Measurements from ENCODE around the gene CD109.
"Not testable (repeated sequence)": the region's sequence is repeated elsewhere in the genome, so short reads cannot be mapped to it uniquely, and the experiment has no call there.

The CD109 gene

DNA sequence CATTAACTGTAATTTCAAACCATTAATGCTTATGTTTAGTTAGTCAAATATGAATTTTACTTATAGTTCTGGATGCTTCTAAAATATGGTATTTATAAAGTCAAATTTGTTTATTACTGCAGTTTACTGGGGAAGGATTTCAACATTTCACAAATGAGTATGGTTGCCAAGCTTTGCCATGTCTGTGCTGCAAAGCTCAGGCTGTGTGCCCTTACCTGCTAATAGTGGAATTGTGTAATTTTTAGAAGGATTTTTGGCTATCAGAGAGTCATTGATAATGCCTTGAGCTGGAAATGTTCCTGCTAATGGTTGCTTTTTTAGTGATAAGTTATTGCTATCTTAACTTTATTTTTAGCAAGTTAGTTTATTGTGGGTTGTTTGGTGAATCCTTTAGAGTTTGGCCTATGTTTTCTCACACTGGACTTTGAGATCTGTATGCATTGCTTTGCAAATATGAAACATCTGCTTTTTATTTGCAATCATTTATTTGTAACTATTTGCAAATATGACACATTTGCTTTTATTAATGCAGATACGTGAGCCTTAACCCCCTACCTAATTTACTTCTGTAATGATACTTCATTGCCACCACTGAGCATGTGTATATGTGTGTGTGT lies 105.8 kb downstream of the CD109 start:
- H3K27me3 ChIP-seq (ENCODE audit: control insufficient read depth, insufficient read depth, low read length), result no peaks in the 10 kb centered on the region
- H3K36me3 ChIP-seq (ENCODE audit: control insufficient read depth, insufficient read depth, low read length), result no peaks in the 10 kb centered on the region
- H3K9me3 ChIP-seq (ENCODE audit: control insufficient read depth, insufficient read depth, low read length), result no peaks in the 10 kb centered on the region
- no peaks in the 10 kb centered on the region for H3K4me1 ChIP-seq (ENCODE audit: control insufficient read depth, insufficient read depth, low read length)
- no peak overlapping the region for H3K9ac ChIP-seq (ENCODE audit: low read depth, low read length)
- no peak overlapping the region for H3K4me3 ChIP-seq (ENCODE audit: low read depth, low read length)

DNA sequence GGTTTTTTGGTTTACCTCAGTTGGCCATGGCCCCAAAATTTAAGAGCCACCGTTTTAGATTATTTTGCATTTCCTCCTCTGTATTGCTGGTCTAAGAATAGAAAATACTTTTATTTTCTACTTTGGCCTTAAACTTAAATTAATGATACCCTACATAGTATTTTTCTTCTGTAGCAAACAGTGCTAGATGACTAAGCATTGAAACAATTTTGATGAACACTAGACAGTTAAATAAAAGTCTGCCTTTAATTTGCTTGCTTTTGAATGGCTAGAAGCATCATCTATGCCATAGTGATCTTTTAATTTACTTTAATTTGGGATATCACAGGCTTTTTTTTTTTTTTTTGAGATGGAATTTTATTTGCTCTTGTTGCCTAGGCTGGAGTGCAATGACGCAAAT lies 106.4 kb downstream of the CD109 start:
- Histone ChIP-seq H3K9me3 (ENCODE audit: control insufficient read depth, insufficient read depth, low read length) (no peaks in the 10 kb centered on the region), H3K4me1 (ENCODE audit: control insufficient read depth, insufficient read depth, low read length) (no peaks in the 10 kb centered on the region), H3K27me3 (ENCODE audit: control insufficient read depth, insufficient read depth, low read length) (no peaks in the 10 kb centered on the region), H3K4me3 (ENCODE audit: low read depth, low read length) (no peak overlapping the region), H3K36me3 (ENCODE audit: control insufficient read depth, insufficient read depth, low read length) (no peaks in the 10 kb centered on the region), H3K9ac (ENCODE audit: low read depth, low read length) (no peak overlapping the region)

DNA sequence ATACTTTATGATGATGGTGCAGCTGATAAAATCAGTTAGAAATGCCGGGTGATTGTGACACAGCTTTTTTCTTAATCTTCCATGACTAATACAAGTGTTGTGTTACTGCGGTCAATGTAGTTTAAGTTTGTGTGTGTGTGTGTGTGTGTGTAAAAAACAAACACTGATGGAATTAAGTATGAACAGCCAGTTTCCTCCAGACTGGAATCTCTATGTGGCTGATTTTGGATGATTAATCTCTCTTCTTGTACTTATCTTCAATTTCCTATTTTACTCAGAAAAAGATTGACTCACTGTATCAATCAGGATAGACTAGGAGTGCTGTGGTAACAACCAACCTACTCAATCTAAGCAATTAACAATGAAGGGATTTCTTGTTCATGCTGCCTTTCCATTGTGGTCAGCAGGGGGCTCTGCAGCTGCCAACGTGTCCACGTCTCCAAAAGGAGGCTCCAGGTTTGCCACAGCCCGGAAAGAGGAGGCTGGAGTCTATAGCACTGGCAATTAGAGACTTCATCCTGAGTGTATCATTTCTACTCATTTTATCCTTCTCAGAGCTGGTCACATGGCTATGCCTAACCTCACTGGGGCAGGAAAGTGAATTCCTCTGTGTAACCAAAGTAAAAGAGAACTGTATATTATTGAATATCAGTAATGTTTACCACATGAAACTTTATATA lies 107.7 kb downstream of the CD109 start:
- Histone ChIP-seq H3K9me3 (ENCODE audit: control insufficient read depth, insufficient read depth, low read length) (no peaks in the 10 kb centered on the region), H3K27me3 (ENCODE audit: control insufficient read depth, insufficient read depth, low read length) (no peaks in the 10 kb centered on the region), H3K4me3 (ENCODE audit: low read depth, low read length) (no peak overlapping the region), H3K36me3 (ENCODE audit: control insufficient read depth, insufficient read depth, low read length) (no peaks in the 10 kb centered on the region), H3K9ac (ENCODE audit: low read depth, low read length) (no peak overlapping the region), H3K4me1 (ENCODE audit: control insufficient read depth, insufficient read depth, low read length) (no peaks in the 10 kb centered on the region)

DNA sequence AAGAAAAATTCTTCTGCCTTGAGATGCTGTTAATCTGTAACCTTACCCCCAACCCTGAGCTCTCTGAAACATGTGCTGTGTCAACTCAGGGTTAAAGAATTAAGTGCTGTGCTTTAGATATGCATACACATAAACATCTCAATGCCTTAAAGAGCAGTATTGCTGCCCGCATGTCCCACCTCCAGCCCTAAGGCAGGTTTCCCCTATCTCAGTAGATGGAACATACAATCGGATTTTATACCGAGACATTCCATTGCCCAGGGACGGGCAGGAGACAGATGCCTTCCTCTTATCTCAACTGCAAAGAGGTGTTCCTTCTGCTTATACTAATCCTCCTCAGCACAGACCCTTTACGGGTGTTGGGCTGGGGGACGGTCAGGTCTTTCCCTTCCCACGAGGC lies 109.2 kb downstream of the CD109 start:
- H3K4me1 ChIP-seq (ENCODE audit: control insufficient read depth, insufficient read depth, low read length); H3K9me3 ChIP-seq (ENCODE audit: control insufficient read depth, insufficient read depth, low read length); H3K4me3 ChIP-seq (ENCODE audit: low read depth, low read length); H3K27me3 ChIP-seq (ENCODE audit: control insufficient read depth, insufficient read depth, low read length); H3K9ac ChIP-seq (ENCODE audit: low read depth, low read length); H3K36me3 ChIP-seq (ENCODE audit: control insufficient read depth, insufficient read depth, low read length): not testable (repeated sequence)

GRCh38 chr6:73805982-73806381 lies 110.0 kb downstream of the CD109 start:
- not testable (repeated sequence) for H3K27me3 ChIP-seq (ENCODE audit: control insufficient read depth, insufficient read depth, low read length); H3K4me3 ChIP-seq (ENCODE audit: low read depth, low read length); H3K9ac ChIP-seq (ENCODE audit: low read depth, low read length); H3K9me3 ChIP-seq (ENCODE audit: control insufficient read depth, insufficient read depth, low read length); H3K36me3 ChIP-seq (ENCODE audit: control insufficient read depth, insufficient read depth, low read length); H3K4me1 ChIP-seq (ENCODE audit: control insufficient read depth, insufficient read depth, low read length)

GRCh38 chr6:73811706-73812105 lies 115.7 kb downstream of the CD109 start:
- H3K4me1 ChIP-seq (ENCODE audit: control insufficient read depth, insufficient read depth, low read length), result no peaks in the 10 kb centered on the region
- no peaks in the 10 kb centered on the region for H3K9me3 ChIP-seq (ENCODE audit: control insufficient read depth, insufficient read depth, low read length)
- H3K36me3 ChIP-seq (ENCODE audit: control insufficient read depth, insufficient read depth, low read length), result no peaks in the 10 kb centered on the region
- no peak overlapping the region for H3K4me3 ChIP-seq (ENCODE audit: low read depth, low read length)
- no peak overlapping the region for H3K9ac ChIP-seq (ENCODE audit: low read depth, low read length)
- H3K27me3 ChIP-seq (ENCODE audit: control insufficient read depth, insufficient read depth, low read length), result no peaks in the 10 kb centered on the region

GRCh38 chr6:73817253-73817652 lies 121.2 kb downstream of the CD109 start:
- no peaks in the 10 kb centered on the region for H3K36me3 ChIP-seq (ENCODE audit: control insufficient read depth, insufficient read depth, low read length)
- H3K27me3 ChIP-seq (ENCODE audit: control insufficient read depth, insufficient read depth, low read length), result no peaks in the 10 kb centered on the region
- no peaks in the 10 kb centered on the region for H3K9me3 ChIP-seq (ENCODE audit: control insufficient read depth, insufficient read depth, low read length)
- no peak overlapping the region for H3K9ac ChIP-seq (ENCODE audit: low read depth, low read length)
- H3K4me3 ChIP-seq (ENCODE audit: low read depth, low read length), result no peak overlapping the region
- H3K4me1 ChIP-seq (ENCODE audit: control insufficient read depth, insufficient read depth, low read length), result no peaks in the 10 kb centered on the region

DNA sequence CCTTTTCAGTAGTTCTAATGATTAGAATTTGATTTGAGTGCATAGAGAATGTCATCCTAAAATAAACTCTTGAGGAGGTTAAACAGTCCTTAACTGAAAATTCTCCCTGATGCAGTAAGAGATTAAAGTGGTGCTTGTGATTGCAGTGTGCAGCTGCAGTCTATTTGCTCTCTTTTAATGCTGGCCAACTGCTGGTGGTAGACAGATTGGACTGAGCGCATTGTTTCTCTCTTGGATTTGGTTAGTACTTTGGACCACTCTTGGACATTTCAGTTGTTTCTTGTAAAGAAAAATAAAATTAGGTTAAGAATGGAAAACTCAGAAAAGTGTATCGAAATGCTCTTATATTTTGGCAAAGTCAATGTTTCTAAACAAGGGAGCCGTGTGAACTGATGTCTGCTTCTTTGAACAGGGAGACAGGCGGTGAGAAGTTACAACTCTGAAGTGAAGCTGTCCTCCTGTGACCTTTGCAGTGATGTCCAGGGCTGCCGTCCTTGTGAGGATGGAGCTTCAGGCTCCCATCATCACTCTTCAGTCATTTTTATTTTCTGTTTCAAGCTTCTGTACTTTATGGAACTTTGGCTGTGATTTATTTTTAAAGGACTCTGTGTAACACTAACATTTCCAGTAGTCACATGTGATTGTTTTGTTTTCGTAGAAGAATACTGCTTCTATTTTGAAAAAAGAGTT lies 127.2 kb downstream of the CD109 start:
- Histone ChIP-seq H3K4me1 (ENCODE audit: control insufficient read depth, insufficient read depth, low read length) (no peaks in the 10 kb centered on the region), H3K4me3 (ENCODE audit: low read depth, low read length) (no peak overlapping the region), H3K9ac (ENCODE audit: low read depth, low read length) (no peak overlapping the region), H3K9me3 (ENCODE audit: control insufficient read depth, insufficient read depth, low read length) (no peaks in the 10 kb centered on the region), H3K27me3 (ENCODE audit: control insufficient read depth, insufficient read depth, low read length) (no peaks in the 10 kb centered on the region), H3K36me3 (ENCODE audit: control insufficient read depth, insufficient read depth, low read length) (no peaks in the 10 kb centered on the region)

DNA sequence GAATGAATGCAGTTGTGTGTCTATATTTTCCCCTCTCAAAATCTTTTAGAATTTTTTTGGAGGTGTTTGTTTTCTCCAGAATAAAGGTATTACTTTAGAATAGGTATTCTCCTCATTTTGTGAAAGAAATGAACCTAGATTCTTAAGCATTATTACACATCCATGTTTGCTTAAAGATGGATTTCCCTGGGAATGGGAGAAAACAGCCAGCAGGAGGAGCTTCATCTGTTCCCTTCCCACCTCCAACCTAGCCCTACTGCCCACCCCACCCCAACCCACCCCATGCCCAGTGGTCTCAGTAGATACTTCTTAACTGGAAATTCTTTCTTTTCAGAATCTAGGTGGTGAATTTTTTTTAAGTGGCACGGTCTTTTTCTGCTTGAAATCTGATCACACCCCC lies 127.8 kb downstream of the CD109 start:
- no peak overlapping the region for H3K4me3 ChIP-seq (ENCODE audit: low read depth, low read length)
- H3K27me3 ChIP-seq (ENCODE audit: control insufficient read depth, insufficient read depth, low read length), result no peaks in the 10 kb centered on the region
- no peak overlapping the region for H3K9ac ChIP-seq (ENCODE audit: low read depth, low read length)
- no peaks in the 10 kb centered on the region for H3K36me3 ChIP-seq (ENCODE audit: control insufficient read depth, insufficient read depth, low read length)
- H3K4me1 ChIP-seq (ENCODE audit: control insufficient read depth, insufficient read depth, low read length), result no peaks in the 10 kb centered on the region
- no peaks in the 10 kb centered on the region for H3K9me3 ChIP-seq (ENCODE audit: control insufficient read depth, insufficient read depth, low read length)

- H3K4me1 ChIP-seq (ENCODE audit: control insufficient read depth, insufficient read depth, low read length), result no peaks in the 10 kb centered on the region
These were observed 130.6 kb downstream of the CD109 start for GRCh38 chr6:73826571-73826970.

DNA sequence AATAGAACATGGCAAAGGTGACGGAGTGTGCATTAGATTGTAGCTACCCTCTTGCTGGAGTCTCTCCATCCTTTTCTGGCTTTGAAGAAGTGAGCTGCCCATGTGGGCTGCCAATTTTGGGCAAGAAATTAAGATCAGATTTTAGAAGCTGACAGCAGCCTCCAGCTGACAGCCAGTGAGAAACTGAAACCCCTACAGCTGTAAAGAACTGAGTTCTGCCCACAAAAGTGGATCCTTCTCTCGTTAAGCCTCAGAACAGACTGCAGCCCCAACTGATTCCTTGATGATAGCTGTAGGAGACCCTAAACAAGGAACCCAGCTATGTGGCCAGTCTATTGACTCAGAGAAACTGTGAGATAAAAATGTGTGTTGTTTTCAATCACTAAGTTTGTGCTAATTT lies 134.1 kb downstream of the CD109 start:
- H3K9me3 ChIP-seq (ENCODE audit: control insufficient read depth, insufficient read depth, low read length), result no peaks in the 10 kb centered on the region
- no peak overlapping the region for H3K9ac ChIP-seq (ENCODE audit: low read depth, low read length)
- no peak overlapping the region for H3K4me3 ChIP-seq (ENCODE audit: low read depth, low read length)
- no peaks in the 10 kb centered on the region for H3K27me3 ChIP-seq (ENCODE audit: control insufficient read depth, insufficient read depth, low read length)
- no peaks in the 10 kb centered on the region for H3K36me3 ChIP-seq (ENCODE audit: control insufficient read depth, insufficient read depth, low read length)
- H3K4me1 ChIP-seq (ENCODE audit: control insufficient read depth, insufficient read depth, low read length), result no peaks in the 10 kb centered on the region

More at GRCh38 chr6:73826571-73826970, 130.6 kb downstream of the CD109 start:
- no peak overlapping the region for H3K4me3 ChIP-seq (ENCODE audit: low read depth, low read length)
- H3K9ac ChIP-seq (ENCODE audit: low read depth, low read length), result no peak overlapping the region
- H3K36me3 ChIP-seq (ENCODE audit: control insufficient read depth, insufficient read depth, low read length), result no peaks in the 10 kb centered on the region
- no peaks in the 10 kb centered on the region for H3K27me3 ChIP-seq (ENCODE audit: control insufficient read depth, insufficient read depth, low read length)
- H3K9me3 ChIP-seq (ENCODE audit: control insufficient read depth, insufficient read depth, low read length), result no peaks in the 10 kb centered on the region

DNA sequence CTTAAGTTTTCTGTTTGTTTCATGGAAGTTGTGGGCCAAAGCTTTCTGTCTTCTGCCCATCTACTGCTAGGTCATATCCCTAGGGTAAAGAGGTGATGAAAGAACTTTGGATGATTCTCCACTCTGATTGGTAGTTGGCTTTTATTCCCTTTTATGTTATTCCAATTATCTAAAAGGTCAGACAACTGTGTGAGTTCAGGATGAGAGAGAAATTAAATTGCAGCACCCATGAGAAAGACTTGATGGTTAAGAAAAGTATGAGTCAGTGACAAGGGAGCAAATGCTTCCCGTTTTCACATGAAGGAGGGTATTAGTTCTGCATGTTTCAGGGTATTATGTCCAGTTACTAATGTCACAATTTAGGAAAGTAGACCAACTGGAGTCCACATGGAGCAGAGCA lies 136.3 kb downstream of the CD109 start:
- H3K9ac ChIP-seq (ENCODE audit: low read depth, low read length), result no peak overlapping the region
- no peaks in the 10 kb centered on the region for H3K27me3 ChIP-seq (ENCODE audit: control insufficient read depth, insufficient read depth, low read length)
- H3K36me3 ChIP-seq (ENCODE audit: control insufficient read depth, insufficient read depth, low read length), result no peaks in the 10 kb centered on the region
- H3K4me3 ChIP-seq (ENCODE audit: low read depth, low read length), result no peak overlapping the region
- no peaks in the 10 kb centered on the region for H3K9me3 ChIP-seq (ENCODE audit: control insufficient read depth, insufficient read depth, low read length)
- no peaks in the 10 kb centered on the region for H3K4me1 ChIP-seq (ENCODE audit: control insufficient read depth, insufficient read depth, low read length)
